Tibial artery (tissue), 4 donors: ENCODE data around the gene KCNIP3.

Experiments used
- DNase-seq, 2 donors: peaks; one replicate each; pipeline ENCODE4 v3.0.0-alpha.2; 2019
- H3K27ac ChIP-seq, 2 donors: fragments of 200-600 bp; sonication (generic) in 1 of 2; 1 replicate in 1 of 2; 2 replicates in 1 of 2; pipeline ENCODE4 v1.5.1; 2018 to 2019; ENCODE audit warnings: mild to moderate bottlenecking in 1 of 2
- H3K27me3 ChIP-seq, 2 donors: fragments of 200-600 bp; sonication (generic) in 1 of 2; one replicate each; pipeline versions ENCODE4 v1.5.1 to v1.6.0; 2016 to 2019
- H3K36me3 ChIP-seq, 3 donors: fragments of 200-600 bp; sonication (generic) in 2 of 3; one replicate each; pipeline ENCODE4 v1.5.1; 2016 to 2019; ENCODE audit warnings: mild to moderate bottlenecking in 2 of 3
- H3K4me1 ChIP-seq, 4 donors: fragments of 200-600 bp; sonication (generic) in 2 of 4; 1 replicate in 3 of 4; 2 replicates in 1 of 4; pipeline ENCODE4 v1.5.1; 2016 to 2019
- H3K4me3 ChIP-seq, 2 donors: fragments of 200-600 bp; sonication (generic) in 1 of 2; 1 replicate in 1 of 2; 2 replicates in 1 of 2; pipeline ENCODE4 v1.5.1; 2018 to 2019; ENCODE audit warnings: mild to moderate bottlenecking in 2 of 2
- H3K9me3 ChIP-seq, 3 donors: fragments of 200-600 bp; sonication (generic) in 1 of 3; one replicate each; pipeline ENCODE4 v1.5.1; 2016 to 2019
- CTCF ChIP-seq, 2 experiments: fragments of 200-600 bp in 1 of 2; fragments of 450-650 bp in 1 of 2; IDR thresholded peaks; one replicate each; pipeline ENCODE4 v1.5.1; 2017 to 2019; ENCODE audit warnings: antibody characterized with exemption in 2 of 2, mild to moderate bottlenecking in 1 of 2, moderate library complexity in 1 of 2
- intact Hi-C: fragments of 100-400 bp; cut with DNase I; formaldehyde crosslinking; loops from one replicate; pipeline ENCODE4 v1.15.0; 2023; ENCODE audit warnings: low total_unique reads

KCNIP3 gene

GRCh38 chr2:95330794-95331338 lies 33.7 kb downstream of the KCNIP3 start:
- Histone ChIP-seq H3K36me3 (no peaks in the 10 kb centered on the region), H3K9me3 (no peaks in the 10 kb centered on the region), H3K27me3 (no peaks in the 10 kb centered on the region), H3K4me3 (no peak overlapping the region), H3K4me1 (no peaks in the 10 kb centered on the region), H3K27ac (no peak overlapping the region)
- TF ChIP-seq CTCF (IDR thresholded peaks at IDR 0.05): no peak
- intact Hi-C loops: no loop called here
- DNase-seq: no peak

GRCh38 chr2:95331606-95332005 lies 34.5 kb downstream of the KCNIP3 start:
- TF ChIP-seq CTCF (IDR thresholded peaks at IDR 0.05): no peak
- no peaks in the 10 kb centered on the region for H3K36me3 ChIP-seq
- intact Hi-C loops: no loop called here

GRCh38 chr2:95332036-95332435 lies 34.9 kb downstream of the KCNIP3 start:
- Histone ChIP-seq H3K9me3 (peaks cover 0 to 2% (median 0%) of the 10 kb centered on the region in 3 donors), H3K36me3 (no peaks in the 10 kb centered on the region), H3K27me3 (no peaks in the 10 kb centered on the region), H3K4me3 (no peak overlapping the region), H3K4me1 (no peaks in the 10 kb centered on the region), H3K27ac (no peak overlapping the region)
- TF ChIP-seq CTCF (IDR thresholded peaks at IDR 0.05): no peak
- DNase-seq: no peak
- intact Hi-C loops: no loop called here

More at GRCh38 chr2:95331606-95332005, 34.5 kb downstream of the KCNIP3 start:
- Histone ChIP-seq H3K4me3 (no peak overlapping the region), H3K27ac (no peak overlapping the region), H3K27me3 (no peaks in the 10 kb centered on the region), H3K9me3 (no peaks in the 10 kb centered on the region), H3K4me1 (no peaks in the 10 kb centered on the region)
- DNase-seq: no peak

- no peak for DNase-seq
- no peak overlapping the region for H3K4me3 ChIP-seq
- no peak overlapping the region for H3K27ac ChIP-seq
- no peak for TF ChIP-seq CTCF (IDR thresholded peaks at IDR 0.05)
- H3K9me3 ChIP-seq: peaks cover 0 to 2% (median 0%) of the 10 kb centered on the region in 3 donors
- intact Hi-C loops: no loop called here
- no peaks in the 10 kb centered on the region for H3K4me1 ChIP-seq
- H3K27me3 ChIP-seq: peaks cover 0 to 2% of the 10 kb centered on the region in 2 donors
- H3K36me3 ChIP-seq: no peaks in the 10 kb centered on the region
Observed at GRCh38 chr2:95333056-95333455, 35.9 kb downstream of the KCNIP3 start.

- H3K27ac ChIP-seq: no peak overlapping the region
- H3K9me3 ChIP-seq: peaks cover 0 to 2% (median 0%) of the 10 kb centered on the region in 3 donors
- no peak overlapping the region for H3K4me3 ChIP-seq
- intact Hi-C loops: no loop called here
- TF ChIP-seq CTCF (IDR thresholded peaks at IDR 0.05): no peak
- H3K36me3 ChIP-seq: no peaks in the 10 kb centered on the region
- H3K4me1 ChIP-seq: no peaks in the 10 kb centered on the region
- no peak for DNase-seq
- H3K27me3 ChIP-seq: peaks cover 0 to 2% of the 10 kb centered on the region in 2 donors
Observed at GRCh38 chr2:95333888-95334338, 36.8 kb downstream of the KCNIP3 start.
